Left lung (tissue), 10 donors: ENCODE measurements around the gene BLTP2. TPM values are rescaled to one million over a fixed set of nuclear protein-coding genes. Genes with fewer than 3 reads are reported as not detected.
A peak's percentile ranks its signal among the peaks of the same experiment; 100 is the strongest.

ENCODE experiments used
- ATAC-seq: fragments of 200-7000 bp; cut with Tn5 transposase; one replicate; pipeline ENCODE4 v1.9.1; 2020; ENCODE audit warnings: moderate library complexity
- DNase-seq, 4 donors: peaks; one replicate each; pipeline ENCODE4 v3.0.0-alpha.2; 2013 to 2020
- H3K27ac ChIP-seq, 2 donors: fragments of 200-600 bp; sonication (generic) in 1 of 2; one replicate each; pipeline versions ENCODE4 v1.5.0 to v1.8.0; 2020 to 2021
- H3K27me3 ChIP-seq, 2 donors: fragments of 200-600 bp; sonication (generic) in 1 of 2; one replicate each; pipeline versions ENCODE4 v1.5.0 to v1.8.0; 2020 to 2021
- H3K36me3 ChIP-seq, 2 donors: fragments of 200-600 bp; sonication (generic) in 1 of 2; one replicate each; pipeline versions ENCODE4 v1.5.0 to v1.8.0; 2020 to 2021
- H3K4me1 ChIP-seq, 2 donors: fragments of 200-600 bp; one replicate each; pipeline ENCODE4 v1.8.0; 2021
- H3K4me3 ChIP-seq, 2 donors: fragments of 200-600 bp; sonication (generic) in 1 of 2; one replicate each; pipeline versions ENCODE4 v1.5.0 to v1.8.0; 2020 to 2021; ENCODE audit warnings: mild to moderate bottlenecking in 1 of 2
- H3K9me3 ChIP-seq, 2 donors: fragments of 200-600 bp; sonication (generic) in 1 of 2; one replicate each; pipeline versions ENCODE4 v1.5.0 to v1.8.0; 2020 to 2021
- CTCF ChIP-seq, 2 donors: fragments of 200-600 bp; sonication (generic) in 1 of 2; IDR thresholded peaks; one replicate each; pipeline versions ENCODE4 v1.5.0 to v1.8.0; 2021; ENCODE audit warnings: antibody characterized with exemption in 2 of 2
- intact Hi-C, 2 donors: fragments of 100-400 bp; cut with DNase I; formaldehyde crosslinking; loops; one replicate each; pipeline versions ENCODE4 v1.11.2 to v1.14.2; 2022
- polyA plus RNA-seq, 6 donors: library from polyadenylated mRNA; unstranded; fragments of 120-200 nt; gene quantifications; one replicate each; pipeline ENCODE4 v1.2.1, GENCODE V29; 2013; ENCODE audit not compliant: insufficient read length in 6 of 6
- total RNA-seq, 2 donors: library from RNA; stranded (reverse); fragmentation: NEBNext Ultra II Directional; extraction: Animal tissue kit (Norgen Biotek cat#: 25700); gene quantifications; one replicate each; pipeline ENCODE4 v1.2.1, GENCODE V29; 2021
- donor health status: DM: no; HTN: yes; CAD: no.
- donor health status: DM: no; HTN: no; CAD: no.

The BLTP2 gene
- total and polyA plus RNA-seq, 8 donors: 86.8 to 184 (median 93.1) TPM

GRCh38 chr17:28686296-28686695, 41.3 kb upstream of the BLTP2 start:
- no peak overlapping the region for H3K4me3 ChIP-seq
- H3K4me1 ChIP-seq: no peaks in the 10 kb centered on the region
- no peaks in the 10 kb centered on the region for H3K27me3 ChIP-seq
- H3K36me3 ChIP-seq: peaks cover 0 to 100% of the 10 kb centered on the region in 2 donors
- ATAC-seq: no peak
- intact Hi-C loops: no loop called here
- H3K9me3 ChIP-seq: no peaks in the 10 kb centered on the region
- TF ChIP-seq CTCF (IDR thresholded peaks at IDR 0.05): no peak
- H3K27ac ChIP-seq: no peak overlapping the region
- no peak for DNase-seq

GRCh38 chr17:28685366-28685765, 40.4 kb upstream of the BLTP2 start:
- DNase-seq (no peak), ATAC-seq (no peak)
- no peaks in the 10 kb centered on the region for H3K27me3 ChIP-seq
- H3K36me3 ChIP-seq: peaks cover 0 to 100% of the 10 kb centered on the region in 2 donors
- intact Hi-C loops: no loop called here
- H3K4me1 ChIP-seq: no peaks in the 10 kb centered on the region
- H3K9me3 ChIP-seq: no peaks in the 10 kb centered on the region
- TF ChIP-seq CTCF (IDR thresholded peaks at IDR 0.05): no peak
- H3K27ac ChIP-seq: no peak overlapping the region
- no peak overlapping the region for H3K4me3 ChIP-seq

- peaks cover 0 to 100% of the 10 kb centered on the region in 2 donors for H3K36me3 ChIP-seq
- no peak for TF ChIP-seq CTCF (IDR thresholded peaks at IDR 0.05)
- no peaks in the 10 kb centered on the region for H3K27me3 ChIP-seq
- DNase-seq (peak in 2 of 4 donors; percentile 53 to 79), ATAC-seq (no peak)
- H3K4me1 ChIP-seq: no peaks in the 10 kb centered on the region
- H3K4me3 ChIP-seq: no peak overlapping the region
- no peak overlapping the region for H3K27ac ChIP-seq
- intact Hi-C loops: no loop called here
- H3K9me3 ChIP-seq: no peaks in the 10 kb centered on the region
Observed at GRCh38 chr17:28684963-28685362, 40.0 kb upstream of the BLTP2 start.

GRCh38 chr17:28682655-28683054, 37.7 kb upstream of the BLTP2 start:
- H3K4me1 ChIP-seq: no peaks in the 10 kb centered on the region
- H3K27me3 ChIP-seq: no peaks in the 10 kb centered on the region
- no peak overlapping the region for H3K27ac ChIP-seq
- intact Hi-C loops: no loop called here
- peaks cover 0 to 100% of the 10 kb centered on the region in 2 donors for H3K36me3 ChIP-seq
- no peak for TF ChIP-seq CTCF (IDR thresholded peaks at IDR 0.05)
- no peak for DNase-seq
- ATAC-seq: no peak
- no peaks in the 10 kb centered on the region for H3K9me3 ChIP-seq
- no peak overlapping the region for H3K4me3 ChIP-seq

- no peaks in the 10 kb centered on the region for H3K4me1 ChIP-seq
- ATAC-seq: peak; percentile 21
- H3K27me3 ChIP-seq: no peaks in the 10 kb centered on the region
- H3K36me3 ChIP-seq: peaks cover 8 to 100% of the 10 kb centered on the region in 2 donors
- H3K27ac ChIP-seq: no peak overlapping the region
- TF ChIP-seq CTCF (IDR thresholded peaks at IDR 0.05): no peak
- no peaks in the 10 kb centered on the region for H3K9me3 ChIP-seq
- H3K4me3 ChIP-seq: no peak overlapping the region
- intact Hi-C loops: no loop called here
- no peak for DNase-seq
Observed at GRCh38 chr17:28675980-28676379, 31.0 kb upstream of the BLTP2 start.
